Central memory CD8-positive, alpha-beta T cell (primary cell): ENCODE measurements around the gene PPP4R3A.
"Not testable (repeated sequence)": the region's sequence is repeated elsewhere in the genome, so short reads cannot be mapped to it uniquely, and the experiment has no call there.

Experiments
- ATAC-seq: fragments of 150-1000 bp; cut with Tn5 transposase; replicated peaks from 2 replicates; pipeline ENCODE4 v1.10.0; 2022; ENCODE audit warnings: mild to moderate bottlenecking, moderate FRiP score, moderate number of reproducible peaks; ENCODE audit not compliant: poor library complexity, severe bottlenecking; ENCODE audit errors: extremely low read depth
- DNase-seq, 2 donors: peaks; one replicate each; pipeline ENCODE4 v3.0.0; 2021; ENCODE audit warnings: low spot score in 2 of 2
- H3K27ac Mint-ChIP-seq: one replicate; pipeline ENCODE4 v1.8.0; 2022; ENCODE audit warnings: low read depth, mild to moderate bottlenecking, moderate library complexity, mixed read lengths
- H3K27me3 Mint-ChIP-seq: one replicate; pipeline ENCODE4 v1.8.0; 2022; ENCODE audit warnings: mixed read lengths
- H3K36me3 Mint-ChIP-seq: one replicate; pipeline ENCODE4 v1.8.0; 2022; ENCODE audit warnings: mild to moderate bottlenecking, moderate library complexity, mixed read lengths; ENCODE audit not compliant: insufficient read depth
- H3K4me1 Mint-ChIP-seq: one replicate; pipeline ENCODE4 v1.8.0; 2022; ENCODE audit warnings: mixed read lengths
- H3K4me3 Mint-ChIP-seq: one replicate; pipeline ENCODE4 v1.8.0; 2022; ENCODE audit warnings: mild to moderate bottlenecking, moderate library complexity, mixed read lengths
- H3K9me3 Mint-ChIP-seq: one replicate; pipeline ENCODE4 v1.8.0; 2022; ENCODE audit warnings: mixed read lengths

Gene PPP4R3A

DNA sequence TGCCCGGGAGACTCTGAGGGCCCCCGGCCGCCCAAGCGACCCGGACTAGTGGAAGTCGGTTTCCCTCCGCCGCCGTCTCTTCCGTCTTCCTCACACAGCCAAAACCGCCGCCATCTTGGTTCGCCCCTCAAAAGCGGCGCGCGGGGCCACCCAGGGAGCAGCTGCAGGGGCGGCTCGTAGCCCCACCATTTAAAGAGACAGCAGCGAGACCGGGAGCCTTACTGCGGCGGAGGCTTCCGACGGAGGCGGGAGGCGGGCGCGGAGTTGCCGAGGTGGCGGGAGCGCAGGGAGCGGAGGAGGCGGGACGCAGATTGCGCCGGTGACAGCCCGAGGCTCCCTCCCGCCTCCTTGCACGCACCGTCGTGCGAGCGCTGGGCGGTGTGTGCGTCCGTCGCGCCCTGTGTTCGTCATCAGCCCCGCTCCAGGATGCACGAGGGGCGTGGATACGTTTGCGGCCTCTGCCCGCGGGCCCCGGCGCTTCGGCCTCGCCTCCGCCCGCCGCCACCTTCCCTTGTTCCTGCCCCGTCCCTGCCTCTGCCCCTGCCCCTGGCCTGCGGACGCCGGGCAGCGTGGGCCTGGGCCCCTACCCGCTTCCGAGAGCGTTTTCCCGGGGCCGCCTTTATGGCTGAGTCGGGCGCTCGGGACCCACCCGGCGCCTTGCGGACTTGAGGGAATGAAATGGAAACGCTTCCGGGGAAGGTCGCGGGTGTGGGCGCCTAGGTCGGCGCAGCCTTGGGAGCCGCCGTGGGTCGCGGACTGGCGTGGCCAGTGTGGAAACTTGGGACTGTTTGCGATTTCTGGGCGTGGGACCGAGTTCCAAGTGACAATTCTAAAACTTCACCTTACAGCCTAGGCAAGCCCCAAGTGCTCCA, at the start of gene PPP4R3A:
Gene PPP4R3A (minus strand): TSS at position 140 of the 872 bp plus-strand sequence. CDS start 663 bp downstream, outside the sequence.
- H3K4me3 Mint-ChIP-seq: peak within 1 kb of the TSS; percentile 99
- peak; percentile 87 to 92 for DNase-seq
- no peaks in the 10 kb centered on the region for H3K9me3 Mint-ChIP-seq
- H3K4me1 Mint-ChIP-seq: peaks cover 29% of the 10 kb centered on the region
- ATAC-seq: peak; percentile 86
- peaks cover 24% of the 10 kb centered on the region for H3K36me3 Mint-ChIP-seq
- H3K27ac Mint-ChIP-seq: peak within 1 kb of the TSS; percentile 100
- H3K27me3 Mint-ChIP-seq: no peaks in the 10 kb centered on the region

GRCh38 chr14:91555531-91555930, 45.4 kb upstream of the PPP4R3A start:
- Mint-ChIP-seq H3K27me3 (no peaks in the 10 kb centered on the region), H3K4me3 (no peak overlapping the region), H3K36me3 (no peaks in the 10 kb centered on the region), H3K9me3 (no peaks in the 10 kb centered on the region), H3K4me1 (no peaks in the 10 kb centered on the region), H3K27ac (no peak overlapping the region)
- DNase-seq (no peak), ATAC-seq (no peak)

- no peak overlapping the region for H3K4me3 Mint-ChIP-seq
- H3K27ac Mint-ChIP-seq: no peak overlapping the region
- H3K9me3 Mint-ChIP-seq: no peaks in the 10 kb centered on the region
- DNase-seq: no peak
- H3K27me3 Mint-ChIP-seq: no peaks in the 10 kb centered on the region
- H3K4me1 Mint-ChIP-seq: no peaks in the 10 kb centered on the region
- no peak for ATAC-seq
- H3K36me3 Mint-ChIP-seq: no peaks in the 10 kb centered on the region
Observed at GRCh38 chr14:91554535-91555332, 44.6 kb upstream of the PPP4R3A start.

DNA sequence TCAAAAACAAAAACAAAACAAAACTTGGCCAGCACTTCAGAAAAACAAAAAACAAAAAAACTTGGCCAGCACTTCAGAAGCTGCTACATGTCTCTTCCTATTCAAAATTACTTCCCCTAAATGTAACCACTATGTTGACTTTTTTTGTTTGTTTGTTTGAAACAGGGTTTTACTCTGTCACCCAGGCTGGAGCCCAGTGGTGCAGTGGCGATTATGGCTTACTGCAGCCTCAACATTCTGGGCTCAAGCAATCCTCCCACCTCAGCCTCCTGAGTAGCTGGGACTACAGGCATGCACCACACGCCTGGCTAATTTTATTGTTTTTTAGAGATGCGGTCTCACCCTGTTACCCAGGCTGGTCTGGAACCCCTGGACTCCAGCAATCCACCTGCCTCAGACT, 38.0 kb upstream of the PPP4R3A start:
- DNase-seq (no peak), ATAC-seq (no peak)
- no peak overlapping the region for H3K27ac Mint-ChIP-seq
- H3K36me3 Mint-ChIP-seq: no peaks in the 10 kb centered on the region
- H3K27me3 Mint-ChIP-seq: peaks cover 24% of the 10 kb centered on the region
- no peaks in the 10 kb centered on the region for H3K4me1 Mint-ChIP-seq
- H3K9me3 Mint-ChIP-seq: no peaks in the 10 kb centered on the region
- no peak overlapping the region for H3K4me3 Mint-ChIP-seq

DNA sequence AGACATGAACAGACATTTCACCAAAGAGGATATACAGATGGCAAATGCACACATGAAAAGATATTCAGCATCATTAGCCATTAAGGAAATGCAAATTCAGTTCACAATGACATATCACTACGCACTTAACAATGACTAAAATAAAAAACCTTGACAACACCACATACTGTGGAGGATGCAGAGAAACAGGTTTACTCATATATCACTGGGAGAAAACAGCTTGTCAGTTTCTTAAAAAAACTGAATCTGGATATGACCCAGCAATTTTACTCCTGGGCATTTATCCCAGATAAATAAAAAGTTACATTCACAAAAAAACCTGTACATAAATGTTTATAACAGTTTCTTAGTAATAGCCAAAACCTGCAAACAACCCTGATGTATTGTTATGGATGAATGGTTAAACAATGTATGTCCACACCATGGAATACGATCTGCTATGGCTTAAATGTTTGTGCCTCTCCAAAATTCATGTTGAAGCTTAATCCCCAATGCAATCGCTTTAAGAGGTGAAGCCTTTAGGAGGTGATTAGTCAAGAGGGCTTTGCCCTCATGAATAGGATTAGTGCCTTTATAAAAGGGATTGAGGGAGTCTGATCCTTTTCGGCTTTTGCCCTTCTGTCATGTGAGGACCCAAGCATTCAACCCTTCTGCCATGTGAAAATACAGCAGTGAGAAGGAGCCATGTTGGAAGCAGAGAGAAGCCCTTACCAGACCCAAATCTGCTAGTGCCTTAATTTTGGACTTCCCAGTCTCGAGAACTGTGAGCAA, 36.0 kb upstream of the PPP4R3A start:
- Mint-ChIP-seq H3K36me3 (no peaks in the 10 kb centered on the region), H3K4me3 (no peak overlapping the region), H3K27ac (no peak overlapping the region), H3K4me1 (no peaks in the 10 kb centered on the region), H3K9me3 (peaks cover 11% of the 10 kb centered on the region), H3K27me3 (peaks cover 33% of the 10 kb centered on the region)
- DNase-seq: no peak
- no peak for ATAC-seq

DNA sequence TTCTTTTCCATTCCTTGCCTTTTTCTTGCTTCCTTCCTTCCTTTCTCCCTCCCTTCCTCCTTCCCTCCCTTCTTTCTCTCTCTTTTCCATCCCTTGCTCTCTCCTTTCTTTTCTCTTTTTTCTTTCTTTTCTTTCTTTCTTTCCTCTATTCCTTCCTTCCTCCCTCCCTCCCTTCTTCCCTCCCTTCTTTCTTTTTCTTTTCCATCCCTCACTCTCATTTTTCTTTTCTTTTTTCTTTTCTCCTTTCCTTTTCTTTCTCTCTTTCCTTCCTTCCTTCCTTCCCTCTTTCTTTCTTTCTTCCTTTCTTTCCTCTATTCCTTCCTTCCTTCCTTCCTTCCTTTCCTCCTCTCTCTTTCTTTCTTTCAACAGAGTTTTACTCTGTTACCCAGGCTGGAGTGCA, 35.1 kb upstream of the PPP4R3A start:
- Mint-ChIP-seq H3K36me3 (no peaks in the 10 kb centered on the region), H3K4me1 (no peaks in the 10 kb centered on the region), H3K27ac (no peak overlapping the region), H3K27me3 (peaks cover 40% of the 10 kb centered on the region), H3K9me3 (peaks cover 19% of the 10 kb centered on the region), H3K4me3 (no peak overlapping the region)
- no peak for ATAC-seq
- DNase-seq: no peak

- DNase-seq (no peak), ATAC-seq (no peak)
- Mint-ChIP-seq H3K36me3 (no peaks in the 10 kb centered on the region), H3K27me3 (peaks cover 38% of the 10 kb centered on the region), H3K9me3 (peaks cover 15% of the 10 kb centered on the region), H3K4me3 (no peak overlapping the region), H3K4me1 (no peaks in the 10 kb centered on the region), H3K27ac (no peak overlapping the region)
Observed at GRCh38 chr14:91536327-91536726, 26.2 kb upstream of the PPP4R3A start.

DNA sequence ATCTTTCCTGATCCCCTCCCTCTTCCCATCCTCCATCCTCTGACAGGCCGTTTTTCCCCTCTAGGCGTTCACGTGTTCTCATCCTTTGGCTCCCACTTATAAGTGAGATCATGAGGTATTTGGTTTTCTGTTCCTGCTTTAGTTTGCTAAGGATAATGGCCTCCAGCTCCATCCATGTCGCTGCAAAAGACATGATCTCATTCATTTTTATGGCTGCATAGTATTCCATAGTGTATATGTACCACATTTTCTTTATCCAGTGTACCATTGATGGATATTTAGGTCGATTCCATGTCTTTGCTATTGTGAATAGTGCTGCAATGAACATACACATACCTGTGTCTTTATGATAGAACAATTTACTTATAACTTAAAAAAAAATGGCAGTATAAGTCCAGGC, 23.9 kb upstream of the PPP4R3A start:
- not testable (repeated sequence) for H3K4me3 Mint-ChIP-seq, H3K4me1 Mint-ChIP-seq, DNase-seq, H3K9me3 Mint-ChIP-seq, ATAC-seq, H3K27ac Mint-ChIP-seq, H3K36me3 Mint-ChIP-seq
- peaks cover 36% of the 10 kb centered on the region for H3K27me3 Mint-ChIP-seq

- Mint-ChIP-seq H3K36me3 (no peaks in the 10 kb centered on the region), H3K9me3 (no peaks in the 10 kb centered on the region), H3K27ac (no peak overlapping the region), H3K4me3 (no peak overlapping the region), H3K4me1 (no peaks in the 10 kb centered on the region), H3K27me3 (peaks cover 36% of the 10 kb centered on the region)
- ATAC-seq: no peak
- no peak for DNase-seq
Observed at GRCh38 chr14:91533623-91534022, 23.5 kb upstream of the PPP4R3A start.

GRCh38 chr14:91523972-91524371, 13.9 kb upstream of the PPP4R3A start:
- Mint-ChIP-seq H3K9me3 (no peaks in the 10 kb centered on the region), H3K4me3 (no peak overlapping the region), H3K4me1 (peaks cover 11% of the 10 kb centered on the region), H3K27ac (no peak overlapping the region), H3K36me3 (peaks cover 1% of the 10 kb centered on the region), H3K27me3 (no peaks in the 10 kb centered on the region)
- ATAC-seq: no peak
- DNase-seq: no peak

- H3K4me1 Mint-ChIP-seq: peaks cover 11% of the 10 kb centered on the region
- no peak for ATAC-seq
Observed at GRCh38 chr14:91521061-91521640, 11.0 kb upstream of the PPP4R3A start.

GRCh38 chr14:91520138-91520537, 10.0 kb upstream of the PPP4R3A start:
- DNase-seq (no peak), ATAC-seq (no peak)
- Mint-ChIP-seq H3K4me1 (peaks cover 11% of the 10 kb centered on the region), H3K9me3 (no peaks in the 10 kb centered on the region), H3K4me3 (no peak overlapping the region), H3K27me3 (no peaks in the 10 kb centered on the region), H3K27ac (no peak overlapping the region), H3K36me3 (peaks cover 1% of the 10 kb centered on the region)

More at GRCh38 chr14:91521061-91521640, 11.0 kb upstream of the PPP4R3A start:
- Mint-ChIP-seq H3K27me3 (no peaks in the 10 kb centered on the region), H3K9me3 (no peaks in the 10 kb centered on the region), H3K36me3 (peaks cover 1% of the 10 kb centered on the region), H3K4me3 (no peak overlapping the region), H3K27ac (no peak overlapping the region)
- no peak for DNase-seq
